Karpas-422 (cell line): Measurements from ENCODE around the gene SPATA20. TPM values are rescaled to one million over a fixed set of nuclear protein-coding genes. Genes with fewer than 3 reads are reported as not detected.

ENCODE experiments used
- DNase-seq: peaks from one replicate; pipeline ENCODE4 v3.0.0-alpha.2; 2015
- H2AFZ ChIP-seq: fragments of 200-600 bp; sonication (generic); 2 replicates; pipeline ENCODE4 v1.6.1; 2014; ENCODE audit warnings: antibody characterized with exemption, low read length, mixed read lengths
- H3K27ac ChIP-seq: fragments of 200-600 bp; sonication (generic); 2 replicates; pipeline ENCODE4 v1.5.1; 2014; ENCODE audit warnings: mild to moderate bottlenecking, low read length, moderate library complexity
- H3K27me3 ChIP-seq: fragments of 200-600 bp; sonication (generic); 2 replicates; pipeline ENCODE4 v1.6.1; 2014; ENCODE audit warnings: low read length, mixed read lengths
- H3K36me3 ChIP-seq: fragments of 200-600 bp; sonication (generic); 2 replicates; pipeline ENCODE4 v1.6.1; 2014; ENCODE audit warnings: low read length, mixed read lengths; ENCODE audit not compliant: insufficient read depth
- H3K4me1 ChIP-seq: fragments of 200-600 bp; sonication (generic); 2 replicates; pipeline ENCODE4 v1.6.1; 2014; ENCODE audit warnings: mild to moderate bottlenecking, low read length, mixed read lengths
- H3K4me2 ChIP-seq: fragments of 200-600 bp; sonication (generic); 2 replicates; pipeline ENCODE4 v1.6.1; 2014; ENCODE audit warnings: low read length, low read depth, mild to moderate bottlenecking; ENCODE audit not compliant: poor library complexity, severe bottlenecking
- H3K4me3 ChIP-seq: fragments of 200-600 bp; sonication (generic); 2 replicates; pipeline ENCODE4 v1.5.1; 2014; ENCODE audit warnings: mild to moderate bottlenecking, antibody characterized with exemption, low read length, mixed read lengths
- H3K79me2 ChIP-seq: fragments of 200-600 bp; sonication (generic); 2 replicates; pipeline ENCODE4 v1.6.1; 2014; ENCODE audit warnings: mild to moderate bottlenecking, low read length, mixed read lengths
- H3K9ac ChIP-seq: fragments of 200-600 bp; sonication (generic); 2 replicates; pipeline ENCODE4 v1.6.0; 2014; ENCODE audit warnings: low read length
- H3K9me2 ChIP-seq: fragments of 200-600 bp; sonication (generic), shearing (Covaris generic); replicated peaks from 2 replicates; pipeline ENCODE4 v1.6.0; 2014; ENCODE audit warnings: mild to moderate bottlenecking, low read length, moderate library complexity; ENCODE audit not compliant: insufficient read depth
- H3K9me3 ChIP-seq: fragments of 300-700, 200-600 bp; sonication (generic); 2 replicates; pipeline ENCODE4 v1.6.1; 2014; ENCODE audit warnings: low read length, mixed read lengths
- H4K20me1 ChIP-seq: fragments of 200-600 bp; sonication (generic); 2 replicates; pipeline ENCODE4 v1.6.1; 2014; ENCODE audit warnings: mild to moderate bottlenecking, antibody characterized with exemption, low read length, low read depth; ENCODE audit not compliant: insufficient read depth
- total RNA-seq: library from RNA; depleted of rRNA; stranded (reverse); fragments of >200 nt; shearing (Covaris generic); gene quantifications from 2 replicates; pipeline ENCODE4 v1.2.3, GENCODE V29; 2014; ENCODE audit warnings: low replicate concordance

SPATA20 gene
- total RNA-seq, 1 experiment from 2014 or later = 38.8 TPM

- DNase-seq = no peak
- H3K9ac ChIP-seq = no peak overlapping the region
- H3K36me3 ChIP-seq = no peaks in the 10 kb centered on the region
- peaks cover 7% of the 10 kb centered on the region; the same call in 1 of the 2 replicates for H4K20me1 ChIP-seq
- H3K4me1 ChIP-seq = peaks cover 4% of the 10 kb centered on the region
- H3K4me3 ChIP-seq = no peak overlapping the region
- no peaks in the 10 kb centered on the region for H3K9me2 ChIP-seq
- no peak overlapping the region for H3K27ac ChIP-seq
- H3K79me2 ChIP-seq = no peaks in the 10 kb centered on the region
- no peaks in the 10 kb centered on the region for H3K27me3 ChIP-seq
- H3K9me3 ChIP-seq = no peaks in the 10 kb centered on the region
- H3K4me2 ChIP-seq = no peak overlapping the region
- H2AFZ ChIP-seq = no peak overlapping the region
Observed at GRCh38 chr17:50558091-50558490, 11.1 kb downstream of the SPATA20 start.

- Histone ChIP-seq H3K9me2 (no peaks in the 10 kb centered on the region), H3K27ac (no peak overlapping the region), H2AFZ (no peak overlapping the region), H3K79me2 (no peaks in the 10 kb centered on the region), H3K4me2 (no peak overlapping the region), H3K36me3 (no peaks in the 10 kb centered on the region), H3K4me1 (peaks cover 4% of the 10 kb centered on the region), H3K4me3 (no peak overlapping the region), H3K9ac (no peak overlapping the region), H4K20me1 (peaks cover 10% of the 10 kb centered on the region; the same call in 1 of the 2 replicates), H3K9me3 (no peaks in the 10 kb centered on the region), H3K27me3 (no peaks in the 10 kb centered on the region)
- no peak for DNase-seq
Observed at GRCh38 chr17:50558581-50558940, 11.6 kb downstream of the SPATA20 start.

- Histone ChIP-seq H3K27me3 (no peaks in the 10 kb centered on the region), H3K9ac (no peak overlapping the region)
Observed at GRCh38 chr17:50558941-50559614, 12.1 kb downstream of the SPATA20 start.

GRCh38 chr17:50559674-50560184, 12.8 kb downstream of the SPATA20 start:
- Histone ChIP-seq H3K4me1 (peaks cover 4% of the 10 kb centered on the region), H3K36me3 (no peaks in the 10 kb centered on the region), H2AFZ (no peak overlapping the region), H3K9me2 (no peaks in the 10 kb centered on the region), H3K9me3 (no peaks in the 10 kb centered on the region), H3K27ac (no peak overlapping the region), H4K20me1 (peaks cover 11% of the 10 kb centered on the region; the same call in 1 of the 2 replicates), H3K9ac (no peak overlapping the region), H3K4me2 (no peak overlapping the region), H3K79me2 (no peaks in the 10 kb centered on the region), H3K27me3 (no peaks in the 10 kb centered on the region), H3K4me3 (no peak overlapping the region)
- peak; percentile 68 for DNase-seq

More at GRCh38 chr17:50558941-50559614, 12.1 kb downstream of the SPATA20 start:
- Histone ChIP-seq H3K36me3 (no peaks in the 10 kb centered on the region), H3K9me2 (no peaks in the 10 kb centered on the region), H3K4me3 (no peak overlapping the region), H2AFZ (no peak overlapping the region), H3K4me2 (no peak overlapping the region), H4K20me1 (peaks cover 11% of the 10 kb centered on the region; the same call in 1 of the 2 replicates), H3K9me3 (no peaks in the 10 kb centered on the region), H3K4me1 (peaks cover 4% of the 10 kb centered on the region), H3K79me2 (no peaks in the 10 kb centered on the region), H3K27ac (no peak overlapping the region)
- peak; percentile 55 for DNase-seq

GRCh38 chr17:50560185-50560824, 13.3 kb downstream of the SPATA20 start, which contains the start of gene CACNA1G:
Gene CACNA1G, plus strand, starts transcription at chr17:50560715. Its CDS starts 745 bp downstream, at chr17:50561460.
- Histone ChIP-seq H2AFZ (no peak within 1 kb of the TSS), H4K20me1 (peaks cover 11% of the 10 kb centered on the region; the same call in 1 of the 2 replicates), H3K4me1 (peaks cover 4% of the 10 kb centered on the region), H3K79me2 (no peaks in the 10 kb centered on the region), H3K4me3 (peak within 1 kb of the TSS; percentile 27; the same call in 1 of the 2 replicates), H3K9me2 (no peaks in the 10 kb centered on the region), H3K9me3 (no peaks in the 10 kb centered on the region), H3K27me3 (no peaks in the 10 kb centered on the region), H3K27ac (no peak within 1 kb of the TSS), H3K4me2 (peak within 1 kb of the TSS; percentile 47), H3K9ac (no peak within 1 kb of the TSS), H3K36me3 (no peaks in the 10 kb centered on the region)
- peak; percentile 95 for DNase-seq

- Histone ChIP-seq H3K36me3 (no peaks in the 10 kb centered on the region), H3K4me2 (peak overlapping the region; percentile 47), H2AFZ (no peak overlapping the region), H3K79me2 (no peaks in the 10 kb centered on the region), H3K9ac (no peak overlapping the region), H3K4me3 (peak overlapping the region; percentile 27; the same call in 1 of the 2 replicates), H3K9me2 (no peaks in the 10 kb centered on the region), H3K27me3 (no peaks in the 10 kb centered on the region), H4K20me1 (peaks cover 11% of the 10 kb centered on the region; the same call in 1 of the 2 replicates), H3K27ac (no peak overlapping the region), H3K9me3 (no peaks in the 10 kb centered on the region), H3K4me1 (peaks cover 4% of the 10 kb centered on the region)
- no peak for DNase-seq
Observed at GRCh38 chr17:50560931-50561745, 14.2 kb downstream of the SPATA20 start.

GRCh38 chr17:50561746-50562141, 14.8 kb downstream of the SPATA20 start:
- H3K36me3 ChIP-seq = no peaks in the 10 kb centered on the region
- no peaks in the 10 kb centered on the region for H3K9me2 ChIP-seq
- H3K4me1 ChIP-seq = peaks cover 4% of the 10 kb centered on the region
- H3K4me2 ChIP-seq = no peak overlapping the region
- H3K79me2 ChIP-seq = no peaks in the 10 kb centered on the region
- no peaks in the 10 kb centered on the region for H3K9me3 ChIP-seq
- no peak overlapping the region for H3K9ac ChIP-seq
- H3K27ac ChIP-seq = no peak overlapping the region
- peaks cover 11% of the 10 kb centered on the region; the same call in 1 of the 2 replicates for H4K20me1 ChIP-seq
- no peak overlapping the region for H3K4me3 ChIP-seq
- no peak overlapping the region for H2AFZ ChIP-seq
- no peaks in the 10 kb centered on the region for H3K27me3 ChIP-seq
- DNase-seq = no peak
